ENCODE measurements around the gene DLG2.

Gene DLG2

GRCh38 chr11:84214557-84214956, 1412.6 kb downstream of the DLG2 start:
- no peak for DNase-seq (ENCODE audit: low read depth in 2 of 2)

GRCh38 chr11:84212468-84213390, 1414.4 kb downstream of the DLG2 start:
- DNase-seq (ENCODE audit: low read depth in 2 of 2) = no peak

- DNase-seq (ENCODE audit: low read depth in 2 of 2) = no peak
Observed at GRCh38 chr11:84211896-84212295, 1415.2 kb downstream of the DLG2 start.

GRCh38 chr11:84194696-84195095, 1432.4 kb downstream of the DLG2 start:
- DNase-seq (ENCODE audit: low read depth in 2 of 2) = no peak

- DNase-seq (ENCODE audit: low read depth in 2 of 2) = no peak
Observed at GRCh38 chr11:84193706-84194105, 1433.4 kb downstream of the DLG2 start.

GRCh38 chr11:84188521-84188920, 1438.6 kb downstream of the DLG2 start:
- DNase-seq (ENCODE audit: low read depth in 2 of 2) = no peak

GRCh38 chr11:84173078-84173477, 1454.1 kb downstream of the DLG2 start:
- DNase-seq (ENCODE audit: low read depth in 2 of 2) = no peak

GRCh38 chr11:84165139-84165538, 1462.0 kb downstream of the DLG2 start:
- DNase-seq (ENCODE audit: low read depth in 2 of 2) = no peak

GRCh38 chr11:84164728-84165127, 1462.4 kb downstream of the DLG2 start:
- no peak for DNase-seq (ENCODE audit: low read depth in 2 of 2)

GRCh38 chr11:84163116-84163515, 1464.0 kb downstream of the DLG2 start:
- DNase-seq (ENCODE audit: low read depth in 2 of 2) = no peak

GRCh38 chr11:84157639-84158038, 1469.5 kb downstream of the DLG2 start:
- no peak for DNase-seq (ENCODE audit: low read depth in 2 of 2)

- DNase-seq (ENCODE audit: low read depth in 2 of 2) = no peak
Observed at GRCh38 chr11:84146826-84147225, 1480.3 kb downstream of the DLG2 start.

GRCh38 chr11:84145616-84146185, 1481.4 kb downstream of the DLG2 start:
- no peak for DNase-seq (ENCODE audit: low read depth in 2 of 2)

GRCh38 chr11:84144531-84144930, 1482.6 kb downstream of the DLG2 start:
- no peak for DNase-seq (ENCODE audit: low read depth in 2 of 2)

- DNase-seq (ENCODE audit: low read depth in 2 of 2) = no peak
Observed at GRCh38 chr11:84142411-84142810, 1484.7 kb downstream of the DLG2 start.

GRCh38 chr11:84140386-84141169, 1486.6 kb downstream of the DLG2 start:
- no peak for DNase-seq (ENCODE audit: low read depth in 2 of 2)

GRCh38 chr11:84137960-84138359, 1489.2 kb downstream of the DLG2 start:
- no peak for DNase-seq (ENCODE audit: low read depth in 2 of 2)

- DNase-seq (ENCODE audit: low read depth in 2 of 2) = no peak
Observed at GRCh38 chr11:84137505-84137904, 1489.6 kb downstream of the DLG2 start.

GRCh38 chr11:84136926-84137325, 1490.2 kb downstream of the DLG2 start:
- no peak for DNase-seq (ENCODE audit: low read depth in 2 of 2)

GRCh38 chr11:84130646-84131427, 1496.3 kb downstream of the DLG2 start:
- DNase-seq (ENCODE audit: low read depth in 2 of 2) = no peak

GRCh38 chr11:84129961-84130576, 1497.1 kb downstream of the DLG2 start:
- DNase-seq (ENCODE audit: low read depth in 2 of 2) = no peak
